ENCODE results near the gene METTL9. TPM values are rescaled to one million over a fixed set of nuclear protein-coding genes. Genes with fewer than 3 reads are reported as not detected.
"Not testable (repeated sequence)": the region's sequence is repeated elsewhere in the genome, so short reads cannot be mapped to it uniquely, and the experiment has no call there.

Gene METTL9
- polyA plus RNA-seq, 3 donors, result 227 to 256 (median 243) TPM

DNA sequence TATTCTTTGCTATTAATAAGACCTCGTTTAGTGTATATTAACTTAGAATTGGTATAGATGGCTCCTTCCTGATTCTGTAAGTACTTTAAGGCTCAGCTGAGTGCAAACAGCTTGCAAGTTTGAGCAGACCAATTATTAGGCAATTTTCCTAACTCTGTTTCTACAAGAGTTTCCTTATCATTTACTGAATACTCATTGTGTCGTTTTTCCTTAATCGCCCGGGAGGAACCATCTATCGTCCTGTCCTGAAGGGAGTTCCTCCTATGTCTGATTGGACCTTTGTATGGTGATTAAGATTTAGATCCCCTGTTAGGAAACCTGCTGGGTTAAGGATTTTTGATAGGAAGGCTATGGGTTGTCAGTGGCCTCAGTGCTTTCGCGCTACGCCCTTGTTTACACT is 32.0 kb downstream of the METTL9 start:
- DNase-seq, result not testable (repeated sequence)

DNA sequence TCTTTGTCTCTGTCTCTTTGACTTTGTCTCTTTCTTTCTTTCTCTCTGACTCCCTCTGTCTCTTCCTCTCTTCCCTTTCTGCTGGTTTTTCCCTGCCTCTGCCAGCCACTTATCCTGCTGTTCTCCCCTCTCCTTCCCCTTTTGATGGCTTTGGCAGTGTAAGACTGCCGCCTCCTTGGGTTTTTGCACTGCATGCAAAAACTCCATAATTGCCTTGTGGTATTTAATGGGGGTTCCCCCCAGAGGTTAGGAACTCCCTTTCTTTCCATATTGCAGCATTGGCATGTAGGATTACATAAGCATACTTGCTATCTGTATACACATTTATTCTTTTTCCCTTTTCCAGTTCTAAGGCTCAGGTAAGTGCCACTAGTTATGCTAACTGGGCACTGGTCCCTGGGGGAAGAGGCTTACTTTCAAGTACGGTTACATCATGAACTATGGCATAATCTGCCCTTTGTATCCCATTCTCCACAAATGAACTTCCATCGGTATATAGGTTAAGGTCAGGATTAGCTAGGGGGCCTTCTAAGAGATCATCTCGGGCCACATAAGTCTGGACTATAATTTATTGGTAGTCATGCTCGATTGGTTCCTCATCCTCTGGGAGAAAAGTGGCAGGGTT is 32.7 kb downstream of the METTL9 start:
- not testable (repeated sequence) for DNase-seq

DNA sequence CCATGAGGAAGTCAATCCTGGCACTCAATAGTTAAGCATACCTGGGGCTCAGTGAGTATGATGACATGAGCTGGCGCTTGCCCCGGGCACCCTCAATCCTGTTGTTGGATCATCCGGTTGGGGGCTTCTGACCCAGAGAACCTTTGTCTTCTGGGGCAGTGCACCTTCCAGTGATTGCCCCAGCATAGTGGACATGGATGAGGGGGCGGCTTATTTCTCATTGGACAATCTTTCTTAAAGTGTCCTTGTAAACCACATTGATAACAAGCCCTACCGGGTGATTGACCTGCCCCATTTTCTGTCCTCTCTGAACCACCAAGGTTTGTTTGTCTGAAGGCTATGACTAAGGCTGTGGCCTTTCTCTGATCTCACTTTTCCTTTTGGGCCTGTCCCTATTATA is 34.8 kb downstream of the METTL9 start:
- DNase-seq, result no peak

DNA sequence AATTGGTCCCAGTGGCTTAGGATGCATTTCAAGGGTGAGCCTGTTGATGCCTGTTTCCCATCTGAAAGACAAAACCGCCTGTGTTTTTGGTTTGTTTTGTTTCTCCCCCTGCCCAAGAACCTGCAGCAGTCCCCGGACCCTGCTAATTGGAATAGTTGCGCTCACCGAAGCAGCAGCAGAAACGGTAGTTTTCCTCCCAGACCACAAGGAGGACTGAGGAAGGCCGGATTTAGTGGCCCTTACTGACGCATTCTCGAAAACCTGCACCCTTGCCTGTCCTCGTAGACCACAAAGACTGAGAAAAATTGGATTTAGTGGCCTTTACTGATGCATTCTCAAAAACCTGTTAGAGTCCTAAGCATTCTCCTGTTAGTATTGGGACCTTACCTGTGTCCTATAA is 36.3 kb downstream of the METTL9 start:
- not testable (repeated sequence) for DNase-seq

DNA sequence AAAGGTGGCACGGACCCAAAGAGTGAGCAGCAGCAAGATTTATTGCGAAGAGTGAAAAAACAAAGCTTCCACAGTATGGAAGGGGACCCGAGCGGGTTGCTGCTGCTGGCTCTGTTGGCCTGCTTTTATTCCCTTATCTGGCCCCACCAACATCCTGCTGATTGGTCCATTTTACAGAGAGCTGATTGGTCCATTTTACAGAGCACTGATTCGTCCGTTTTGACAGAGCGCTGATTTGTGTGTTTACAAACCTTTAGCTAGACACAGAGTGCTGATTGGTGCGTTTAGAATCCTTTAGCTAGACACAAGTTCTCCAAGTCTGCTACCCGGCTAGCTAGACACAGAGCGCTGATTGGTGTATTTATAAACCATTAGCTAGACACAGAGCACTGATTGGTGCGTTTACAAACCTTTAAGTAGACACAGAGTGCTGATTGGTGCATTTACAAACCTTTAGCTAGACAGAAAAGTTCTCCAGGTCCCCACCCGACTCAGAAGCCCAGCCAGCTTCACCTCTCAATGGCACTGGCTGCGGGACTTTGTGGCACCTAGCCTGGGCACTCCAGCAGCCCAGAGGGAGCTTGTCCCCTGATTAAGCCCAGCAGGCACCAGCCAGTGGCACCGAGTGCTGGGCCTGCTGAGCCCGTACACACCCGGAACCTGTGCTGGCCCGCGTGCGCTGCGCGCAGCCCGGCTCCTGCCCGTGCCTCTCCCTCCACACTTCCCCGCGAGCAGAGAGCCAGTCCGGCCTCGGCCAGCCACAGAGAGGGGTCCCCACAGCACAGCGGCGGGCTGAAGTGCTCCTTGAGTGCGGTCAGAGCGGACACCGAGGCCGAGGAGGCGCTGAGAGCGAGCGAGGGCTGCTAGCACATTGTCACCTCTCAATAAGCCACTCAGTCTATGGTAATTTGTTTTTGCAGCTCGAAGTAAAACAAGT is 37.9 kb downstream of the METTL9 start:
- DNase-seq, result no peak

DNA sequence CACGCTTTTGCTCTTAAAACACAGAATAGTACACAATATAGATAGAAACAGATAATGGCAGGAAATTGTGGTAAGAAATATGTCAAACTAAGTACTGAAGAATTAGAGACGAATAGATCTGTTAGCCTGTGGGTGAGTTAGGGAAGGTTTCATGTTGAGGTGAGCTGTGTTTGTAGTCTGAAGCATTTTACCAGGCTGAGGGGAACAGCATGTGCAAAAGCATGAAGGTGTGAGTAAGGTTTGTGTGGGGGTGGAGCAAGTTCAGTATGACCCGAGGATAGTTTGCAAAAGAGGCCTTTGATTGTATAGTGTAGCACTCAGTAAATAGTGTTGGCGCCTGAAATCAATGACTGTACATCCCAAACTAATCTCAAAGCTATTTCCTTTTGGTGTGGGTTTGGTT is 39.2 kb downstream of the METTL9 start:
- DNase-seq, result no peak

DNA sequence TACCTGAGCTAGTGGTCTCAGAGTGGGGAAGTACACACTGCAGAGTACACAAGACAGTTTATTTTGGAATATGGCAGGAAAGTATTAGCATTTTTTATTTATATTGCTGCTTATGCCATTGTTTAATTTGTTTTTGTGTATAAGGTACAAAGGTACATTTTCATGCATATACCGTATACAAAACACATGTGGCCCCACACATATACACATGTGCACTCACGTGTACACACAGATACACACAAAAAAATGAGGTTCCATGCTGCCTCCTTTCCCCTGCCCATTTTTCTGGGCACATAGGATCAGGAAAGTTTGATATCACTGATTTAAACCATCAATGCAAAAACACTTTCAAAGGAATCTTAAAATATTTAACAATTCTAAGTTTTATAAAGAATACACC is 40.1 kb downstream of the METTL9 start:
- DNase-seq, result no peak

DNA sequence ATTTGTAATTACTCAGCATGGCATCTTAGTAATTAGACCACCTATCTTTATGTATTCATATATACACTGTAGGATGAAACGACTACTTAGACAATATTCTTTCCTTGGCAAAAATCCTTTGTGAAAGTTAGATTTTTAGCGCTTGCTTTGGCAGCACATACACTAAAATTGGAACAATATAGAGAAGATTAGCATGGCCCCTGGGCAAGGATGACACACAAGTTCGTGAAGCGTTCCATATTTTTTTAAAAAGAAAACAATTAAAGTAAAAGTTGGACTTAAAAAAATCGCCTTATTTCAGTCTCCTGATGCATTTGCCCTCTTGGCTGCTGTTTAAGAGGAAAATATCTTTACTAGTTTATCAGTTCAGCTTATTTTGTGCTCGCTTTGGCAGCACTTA is 42.5 kb downstream of the METTL9 start:
- no peak for DNase-seq

DNA sequence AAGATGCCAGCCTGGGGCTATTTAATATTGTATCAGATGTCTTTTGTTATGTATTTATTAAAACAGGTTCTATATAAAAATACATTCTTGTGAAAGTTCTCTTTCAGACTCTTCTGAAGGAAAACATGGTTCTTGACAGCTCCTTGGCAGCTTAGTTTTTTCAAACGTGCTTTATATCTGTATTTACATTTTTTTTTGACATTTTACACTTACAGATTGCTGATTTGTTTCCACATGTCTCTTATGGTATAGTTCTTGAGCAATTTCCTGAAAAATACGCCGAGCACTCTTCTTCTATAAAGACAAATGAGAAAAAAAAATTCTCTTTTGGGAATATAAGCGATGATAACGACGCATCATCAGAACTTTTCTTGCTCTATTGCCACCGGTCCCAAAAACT is 43.5 kb downstream of the METTL9 start:
- DNase-seq, result no peak

DNA sequence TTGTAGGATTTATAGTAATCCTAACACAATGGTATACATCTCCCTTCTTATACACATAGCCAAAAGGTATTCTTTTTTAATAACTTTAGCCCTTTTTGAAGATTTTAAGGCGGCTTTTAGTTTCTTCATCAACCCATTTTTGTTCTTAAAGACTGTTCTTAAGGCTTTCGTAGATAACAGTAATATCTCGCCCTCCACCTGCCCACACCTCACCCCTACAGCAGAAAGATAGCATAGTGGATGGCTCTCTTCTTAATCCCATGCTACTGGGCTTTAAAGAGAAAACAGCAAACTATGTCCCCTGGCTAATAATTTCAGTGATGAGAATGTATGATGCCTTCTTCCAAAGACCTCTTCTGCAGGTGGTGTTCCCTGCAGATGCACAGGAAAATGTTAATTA is 44.4 kb downstream of the METTL9 start:
- no peak for DNase-seq

DNA sequence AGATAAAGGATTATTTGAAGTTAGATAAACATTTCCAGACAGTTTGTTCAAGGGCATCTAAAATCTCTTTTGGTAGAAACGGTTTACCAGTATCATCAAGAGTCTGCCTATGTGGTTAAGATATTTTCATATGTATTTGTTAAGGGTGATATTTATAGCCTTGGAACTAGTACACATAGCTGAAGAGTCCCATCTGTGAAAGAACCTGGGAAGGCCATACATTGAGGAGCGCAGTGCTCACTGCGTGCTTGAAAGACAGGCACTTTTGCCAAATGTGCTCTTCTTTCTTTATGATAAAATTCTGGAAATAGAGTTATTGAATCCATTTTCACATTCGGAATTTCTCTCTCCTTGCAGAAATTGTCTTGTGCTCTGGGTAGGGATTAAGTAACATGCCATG is 45.3 kb downstream of the METTL9 start:
- DNase-seq, result no peak

DNA sequence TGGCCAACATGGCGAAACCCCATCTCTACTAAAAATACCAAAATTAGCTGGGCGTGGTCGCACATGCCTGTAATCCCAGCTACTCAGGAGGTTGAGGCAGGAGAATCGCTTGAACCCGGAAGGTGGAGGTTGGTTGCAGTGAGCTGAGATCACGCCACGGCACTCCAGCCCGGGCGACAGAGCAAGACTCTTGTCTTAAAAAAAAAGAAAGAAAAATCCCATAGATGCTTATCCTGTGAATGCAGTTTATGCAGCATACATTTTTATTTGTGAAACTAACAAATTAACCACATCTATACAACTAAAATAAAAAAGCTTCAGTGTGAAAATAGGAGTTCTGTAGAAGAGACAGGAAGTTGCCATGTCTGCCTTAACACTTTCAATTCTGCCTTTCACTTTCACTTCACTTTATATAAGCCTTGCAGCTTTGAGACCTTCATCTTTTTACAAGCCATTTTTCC is 45.9 kb downstream of the METTL9 start:
- DNase-seq, result no peak

DNA sequence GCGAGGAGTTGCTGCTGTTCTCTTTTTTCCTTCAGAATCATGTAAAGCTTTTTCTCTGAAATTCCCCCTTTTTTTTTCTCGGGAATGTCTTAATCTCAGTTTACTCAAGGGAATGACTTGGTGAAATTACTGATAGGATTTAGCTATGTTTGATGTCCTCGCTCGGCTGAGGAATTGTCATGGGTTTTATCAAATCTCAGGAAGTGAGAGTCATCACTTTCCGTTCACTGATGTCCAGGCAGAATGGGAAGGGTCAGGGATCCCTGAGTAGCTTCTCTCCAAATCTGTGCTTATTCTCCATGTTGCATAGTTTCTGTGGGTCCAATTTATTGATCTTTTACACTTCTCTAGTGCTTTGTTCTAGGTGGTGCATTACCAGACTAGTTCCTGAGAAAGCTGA is 46.7 kb downstream of the METTL9 start:
- DNase-seq, result no peak

DNA sequence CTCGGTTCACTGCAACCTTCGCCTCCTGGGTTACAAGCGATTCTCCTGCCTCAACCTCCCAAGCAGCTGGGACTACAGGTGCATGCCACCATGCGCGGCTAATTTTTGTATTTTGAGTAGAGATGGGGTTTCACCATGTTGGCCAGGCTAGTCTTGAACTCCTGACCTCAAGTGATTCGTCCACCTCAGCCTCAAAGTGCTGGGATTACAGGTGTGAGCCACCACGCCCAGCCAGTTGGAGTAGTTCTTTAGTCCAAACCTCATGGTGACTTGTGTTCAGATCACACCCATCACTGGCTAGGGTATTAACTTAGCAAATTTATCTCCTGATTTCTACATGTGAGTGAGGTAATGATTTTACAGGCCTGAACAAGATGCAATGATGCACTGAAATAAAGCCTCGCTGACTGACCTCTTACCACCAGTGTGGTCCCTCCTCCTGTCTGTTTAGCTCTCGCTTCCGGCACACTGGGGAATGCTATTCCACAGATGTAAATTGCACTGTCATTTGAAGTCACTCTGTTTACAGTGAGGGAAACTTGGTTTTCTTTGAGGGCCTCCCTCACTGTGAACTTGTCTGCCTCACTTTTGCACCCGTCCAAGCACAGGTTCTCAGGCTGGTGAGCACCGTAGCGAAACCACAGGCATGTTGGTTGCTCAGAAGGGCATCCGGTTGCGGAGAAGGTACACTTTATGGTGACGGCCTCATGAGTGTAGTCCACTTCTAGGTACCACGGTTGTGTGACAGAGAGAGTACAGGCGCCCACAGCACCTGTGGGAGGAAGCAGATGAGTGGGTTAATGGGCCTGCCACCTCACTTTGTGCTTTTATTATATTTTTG is 47.6 kb downstream of the METTL9 start:
- no peak for DNase-seq

DNA sequence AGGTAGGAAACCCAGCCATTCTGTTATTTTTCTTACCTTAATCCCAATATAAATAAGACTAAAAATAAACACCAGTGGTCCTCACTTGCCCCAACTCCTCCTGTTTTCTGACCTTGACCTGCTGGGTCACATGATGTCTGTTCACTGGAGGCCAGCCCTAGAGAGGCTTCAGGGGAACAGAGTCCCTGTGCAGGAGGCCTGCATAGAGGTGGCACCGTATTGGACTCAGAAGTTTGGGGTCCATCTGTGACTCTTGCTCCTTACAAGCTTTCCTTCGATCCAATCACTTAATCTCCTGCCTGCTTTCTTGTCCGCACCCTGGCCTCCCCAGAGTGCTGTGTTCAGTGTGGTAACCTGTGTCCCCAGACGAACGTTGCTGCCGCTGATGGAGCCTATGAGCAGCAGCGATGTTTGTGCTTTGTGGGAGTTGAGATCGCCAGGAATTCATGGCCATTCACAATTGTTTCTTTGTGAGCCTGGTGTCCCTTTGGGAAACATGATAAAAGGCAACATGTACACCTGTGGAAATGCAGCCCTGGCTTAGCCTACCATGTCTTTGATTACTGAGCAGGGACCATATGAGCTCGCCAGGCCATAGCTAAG is 48.3 kb downstream of the METTL9 start:
- no peak for DNase-seq

DNA sequence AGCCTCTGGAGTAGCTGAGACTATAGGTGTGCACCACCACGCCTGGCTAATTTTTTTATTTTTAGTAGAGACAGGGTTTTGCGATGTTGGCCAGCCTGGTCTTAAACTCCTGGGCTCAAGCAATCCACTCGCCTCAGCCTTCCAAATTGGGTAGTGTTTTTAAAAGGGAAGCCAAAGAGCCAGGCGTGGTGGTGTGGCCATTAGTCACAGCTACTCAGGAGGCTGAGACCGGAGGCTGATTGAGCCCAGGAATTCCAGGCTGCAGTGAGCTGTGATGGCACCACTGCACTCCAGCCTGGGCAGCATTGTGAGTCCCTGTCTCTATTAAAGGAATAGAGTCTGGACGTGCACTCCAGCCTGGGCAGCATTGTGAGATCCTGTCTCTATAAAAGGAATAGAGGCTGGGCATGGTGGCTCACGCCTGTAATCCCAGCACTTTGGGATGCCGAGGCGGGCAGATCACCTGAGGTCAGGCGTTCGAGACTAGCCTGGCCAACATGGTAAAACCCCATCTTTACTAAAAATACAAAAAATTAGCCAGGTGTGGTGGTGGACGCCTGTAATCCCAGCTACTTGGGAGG is 50.5 kb downstream of the METTL9 start:
- not testable (repeated sequence) for DNase-seq

DNA sequence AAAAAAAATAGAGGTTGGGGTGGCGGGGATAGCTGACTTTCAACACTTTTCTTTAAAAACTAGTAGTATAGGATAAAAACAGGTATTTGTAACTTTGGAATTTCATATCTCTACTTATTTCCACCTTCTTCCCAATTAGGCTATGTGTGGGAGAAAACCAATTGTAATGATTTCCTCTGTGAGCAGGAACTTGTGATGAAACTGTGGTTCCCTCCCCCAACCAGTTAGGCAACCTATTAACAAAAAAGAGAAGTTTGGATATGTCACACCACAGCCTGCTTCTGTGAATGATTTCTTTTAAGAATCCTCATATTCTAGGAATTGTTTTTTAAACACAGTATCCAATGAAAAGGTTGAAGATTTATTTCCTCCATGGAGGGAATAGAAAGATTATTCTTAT is 51.1 kb downstream of the METTL9 start:
- no peak for DNase-seq

DNA sequence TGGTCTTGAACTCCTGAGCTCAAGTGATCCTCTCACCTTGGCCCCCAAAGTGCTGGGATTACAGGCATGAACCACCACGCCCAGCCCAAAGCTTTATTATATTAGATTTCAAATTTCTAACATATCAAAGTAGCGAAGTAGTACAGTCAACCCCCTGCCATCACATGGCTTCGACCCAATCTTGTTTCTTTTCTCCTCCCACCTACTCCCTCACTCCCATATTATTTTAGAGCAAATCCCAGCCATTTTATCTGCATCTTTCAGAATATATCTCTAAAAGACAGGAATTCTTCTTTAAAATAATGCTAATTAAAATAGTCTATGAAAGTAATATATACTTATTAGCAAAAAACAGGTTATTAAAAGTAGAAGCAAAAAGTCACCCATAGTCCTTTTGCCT is 52.1 kb downstream of the METTL9 start:
- no peak for DNase-seq

DNA sequence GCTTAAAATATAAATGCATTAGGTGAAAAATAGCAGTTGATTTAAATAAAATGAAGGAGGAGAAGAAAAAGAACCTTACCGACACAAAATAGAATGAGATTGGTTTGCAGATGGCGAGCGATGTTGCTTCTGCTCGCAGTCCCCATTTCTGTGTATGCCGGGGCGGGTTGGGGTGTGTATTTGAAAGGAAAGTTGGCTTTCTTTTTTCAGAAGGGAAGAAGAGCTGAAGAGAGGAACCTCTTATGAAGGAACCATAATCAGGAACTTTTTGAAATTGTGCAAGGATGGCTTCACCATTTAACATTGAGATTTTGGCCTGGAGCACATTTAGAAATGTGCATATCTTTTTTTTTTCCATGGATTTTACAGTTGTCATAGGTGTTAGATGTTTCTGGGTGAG is 53.1 kb downstream of the METTL9 start, which contains the start of gene IGSF6:
Gene IGSF6, minus strand, starts transcription at position 156 of the 400 bp plus-strand sequence. Its CDS starts 10 bp downstream, at position 146.
- no peak for DNase-seq

DNA sequence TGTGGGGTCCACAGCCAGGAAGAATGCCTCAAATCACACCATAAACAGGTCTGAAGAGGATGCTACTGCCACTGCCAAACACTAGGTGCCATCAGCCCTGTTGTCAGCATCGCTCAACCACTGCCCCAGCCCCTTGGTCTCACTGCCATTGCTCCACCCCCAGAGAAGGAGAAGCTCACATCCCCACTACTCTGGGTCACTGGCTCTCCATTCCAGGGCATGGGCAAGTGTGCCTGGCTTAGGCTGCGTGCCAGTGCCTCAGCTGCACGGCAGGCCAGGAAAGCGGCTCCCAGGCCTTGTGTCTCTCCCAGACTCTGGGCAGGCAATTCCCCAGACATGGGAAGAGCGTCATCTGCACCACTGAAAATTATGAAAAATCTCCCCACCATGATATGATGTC is 54.2 kb downstream of the METTL9 start:
- DNase-seq, result no peak

DNA sequence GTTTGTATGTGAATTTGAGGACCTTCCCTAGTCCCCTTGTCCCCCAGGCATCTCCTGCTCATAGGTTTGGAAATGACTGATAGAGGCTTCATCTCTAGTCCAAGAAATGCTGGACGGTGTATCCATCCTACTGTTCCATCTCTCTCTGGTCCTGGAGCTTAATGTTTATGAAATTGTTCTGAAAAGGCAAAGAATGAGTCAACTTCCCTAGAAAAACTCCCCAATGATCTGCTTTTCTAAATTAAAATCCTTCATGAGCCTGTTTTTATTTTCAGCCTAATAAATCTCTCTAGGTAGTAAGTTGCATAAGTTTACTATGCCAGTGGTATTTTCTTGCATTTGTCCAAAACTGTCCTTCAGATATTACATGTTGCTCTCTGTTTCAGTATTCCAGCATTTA is 55.1 kb downstream of the METTL9 start:
- no peak for DNase-seq
